Lower leg skin (tissue), 4 donors: ENCODE results near the gene AAMP. TPM values are rescaled to one million over a fixed set of nuclear protein-coding genes. Genes with fewer than 3 reads are reported as not detected.
A peak's percentile ranks its signal among the peaks of the same experiment; 100 is the strongest.

Experiments
- DNase-seq, 2 donors: peaks; one replicate each; pipeline ENCODE4 v3.0.0-alpha.2; 2019; ENCODE audit warnings: low spot score in 2 of 2
- H3K4me3 ChIP-seq: fragments of 200-600 bp; sonication (generic); 2 replicates; pipeline ENCODE4 v1.5.1; 2017; ENCODE audit warnings: mild to moderate bottlenecking, low read depth; ENCODE audit not compliant: poor library complexity, severe bottlenecking
- POLR2A ChIP-seq, 2 donors: fragments of 450-650 bp; IDR thresholded peaks; one replicate each; pipeline ENCODE4 v1.6.1; 2016 to 2017; ENCODE audit warnings: antibody characterized with exemption in 2 of 2, mild to moderate bottlenecking in 1 of 2, moderate library complexity in 1 of 2
- WGBS, 2 donors: methylation state at CpG; one replicate each; pipeline ENCODE4 v1.1.5; 2018; 5-methylcytosine and 5-hydroxymethylcytosine counted together
- intact Hi-C: fragments of 100-400 bp; cut with DNase I; formaldehyde crosslinking; loops from one replicate; pipeline ENCODE4 v1.15.0; 2023; ENCODE audit warnings: low total_unique reads
- total RNA-seq, 4 donors: library from RNA; depleted of rRNA; stranded (reverse); fragments of >200 nt; gene quantifications; one replicate each; pipeline ENCODE4 v1.1.0, GENCODE V29; 2016
- TF ChIP-seq, protein P1 (sequence below), 3 donors: fragments of 450-650 bp; IDR thresholded peaks; one replicate each; pipeline ENCODE4 v1.5.1; 2016; ENCODE audit warnings: antibody characterized with exemption in 3 of 3, mild to moderate bottlenecking in 3 of 3, moderate library complexity in 2 of 3

Gene AAMP
- total RNA-seq, 4 donors from 2014 or later, result 142 to 171 (median 151) TPM

DNA sequence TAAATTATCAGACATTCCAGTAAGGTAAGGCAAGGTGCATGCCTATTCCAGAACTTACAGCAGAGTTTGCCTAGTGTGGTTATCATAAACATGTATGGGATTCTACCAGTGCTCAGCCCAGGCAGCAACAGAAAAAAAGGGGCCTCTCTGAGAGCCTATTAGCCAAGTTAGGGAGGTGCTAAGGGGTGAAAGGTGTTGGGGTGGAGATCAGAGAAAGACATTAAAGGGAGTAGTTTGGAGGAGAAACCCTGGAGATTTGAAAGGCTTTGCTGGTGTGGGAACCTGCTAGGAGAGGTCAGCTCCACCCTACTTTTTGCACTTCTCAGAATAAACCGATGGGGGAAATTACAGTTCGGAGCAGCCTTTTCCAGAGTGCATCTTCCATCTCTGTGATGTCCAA lies 50.0 kb downstream of the AAMP start:
- intact Hi-C loops, result no loop called here
- 17 to 24% methylated on average over 2 of the region's 2 CpGs for WGBS, 2 donors
- TF ChIP-seq, protein P1, sequence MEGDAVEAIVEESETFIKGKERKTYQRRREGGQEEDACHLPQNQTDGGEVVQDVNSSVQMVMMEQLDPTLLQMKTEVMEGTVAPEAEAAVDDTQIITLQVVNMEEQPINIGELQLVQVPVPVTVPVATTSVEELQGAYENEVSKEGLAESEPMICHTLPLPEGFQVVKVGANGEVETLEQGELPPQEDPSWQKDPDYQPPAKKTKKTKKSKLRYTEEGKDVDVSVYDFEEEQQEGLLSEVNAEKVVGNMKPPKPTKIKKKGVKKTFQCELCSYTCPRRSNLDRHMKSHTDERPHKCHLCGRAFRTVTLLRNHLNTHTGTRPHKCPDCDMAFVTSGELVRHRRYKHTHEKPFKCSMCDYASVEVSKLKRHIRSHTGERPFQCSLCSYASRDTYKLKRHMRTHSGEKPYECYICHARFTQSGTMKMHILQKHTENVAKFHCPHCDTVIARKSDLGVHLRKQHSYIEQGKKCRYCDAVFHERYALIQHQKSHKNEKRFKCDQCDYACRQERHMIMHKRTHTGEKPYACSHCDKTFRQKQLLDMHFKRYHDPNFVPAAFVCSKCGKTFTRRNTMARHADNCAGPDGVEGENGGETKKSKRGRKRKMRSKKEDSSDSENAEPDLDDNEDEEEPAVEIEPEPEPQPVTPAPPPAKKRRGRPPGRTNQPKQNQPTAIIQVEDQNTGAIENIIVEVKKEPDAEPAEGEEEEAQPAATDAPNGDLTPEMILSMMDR (IDR thresholded peaks at IDR 0.05), result no peak
- TF ChIP-seq POLR2A (IDR thresholded peaks at IDR 0.05), result no peak
- DNase-seq, result no peak
- H3K4me3 ChIP-seq, result no peak overlapping the region

DNA sequence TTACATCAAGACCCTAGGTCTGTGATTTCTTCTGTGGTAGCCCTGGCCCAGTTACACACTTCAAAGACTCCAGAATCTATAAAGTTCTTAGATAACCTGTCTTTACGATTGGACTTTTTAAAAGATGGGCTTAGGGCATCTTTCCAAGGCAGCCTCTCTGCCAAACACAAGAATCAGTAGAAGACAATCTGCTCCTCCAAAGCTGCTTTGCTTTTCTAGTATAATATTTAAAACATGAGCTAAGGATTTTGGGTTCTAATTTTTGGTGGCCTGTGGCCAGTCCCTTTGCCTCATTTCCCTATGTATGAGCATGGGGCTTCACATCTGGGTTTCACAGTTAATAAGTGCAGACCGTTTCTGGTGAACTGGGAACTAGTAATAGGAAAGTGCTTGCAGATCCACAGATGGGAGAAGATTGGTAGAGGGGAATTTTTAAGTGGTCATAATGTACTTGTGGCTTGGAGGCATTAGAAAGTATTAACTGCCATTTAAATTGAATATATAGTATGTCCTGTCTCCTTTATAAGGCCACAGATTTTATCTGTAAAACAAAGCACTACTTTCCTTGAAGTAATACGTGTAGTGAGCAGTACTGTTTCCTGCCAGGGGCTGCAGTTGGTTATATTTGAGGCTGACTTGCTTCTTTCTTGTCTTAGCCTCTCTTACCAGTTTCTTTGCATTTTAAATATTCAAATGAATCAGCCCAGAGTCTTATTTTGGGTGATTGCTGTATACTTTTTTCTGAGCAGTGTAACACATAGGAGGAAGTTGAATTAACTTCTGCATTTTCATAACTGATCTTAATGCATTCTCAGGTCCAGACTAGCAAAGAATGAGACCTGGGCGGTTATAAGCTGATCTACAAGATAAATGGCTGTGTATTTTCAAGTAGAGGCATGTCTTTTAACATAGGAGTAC lies 51.4 kb downstream of the AAMP start:
- DNase-seq, result peak in 1 of 2 donors; percentile 53
- 8% methylated on average over 4 of the region's 4 CpGs for WGBS, 2 donors
- TF ChIP-seq, protein P1 (IDR thresholded peaks at IDR 0.05), result no peak
- TF ChIP-seq POLR2A (IDR thresholded peaks at IDR 0.05), result no peak
- intact Hi-C loops, result no loop called here
- H3K4me3 ChIP-seq, result peak overlapping the region; percentile 99

DNA sequence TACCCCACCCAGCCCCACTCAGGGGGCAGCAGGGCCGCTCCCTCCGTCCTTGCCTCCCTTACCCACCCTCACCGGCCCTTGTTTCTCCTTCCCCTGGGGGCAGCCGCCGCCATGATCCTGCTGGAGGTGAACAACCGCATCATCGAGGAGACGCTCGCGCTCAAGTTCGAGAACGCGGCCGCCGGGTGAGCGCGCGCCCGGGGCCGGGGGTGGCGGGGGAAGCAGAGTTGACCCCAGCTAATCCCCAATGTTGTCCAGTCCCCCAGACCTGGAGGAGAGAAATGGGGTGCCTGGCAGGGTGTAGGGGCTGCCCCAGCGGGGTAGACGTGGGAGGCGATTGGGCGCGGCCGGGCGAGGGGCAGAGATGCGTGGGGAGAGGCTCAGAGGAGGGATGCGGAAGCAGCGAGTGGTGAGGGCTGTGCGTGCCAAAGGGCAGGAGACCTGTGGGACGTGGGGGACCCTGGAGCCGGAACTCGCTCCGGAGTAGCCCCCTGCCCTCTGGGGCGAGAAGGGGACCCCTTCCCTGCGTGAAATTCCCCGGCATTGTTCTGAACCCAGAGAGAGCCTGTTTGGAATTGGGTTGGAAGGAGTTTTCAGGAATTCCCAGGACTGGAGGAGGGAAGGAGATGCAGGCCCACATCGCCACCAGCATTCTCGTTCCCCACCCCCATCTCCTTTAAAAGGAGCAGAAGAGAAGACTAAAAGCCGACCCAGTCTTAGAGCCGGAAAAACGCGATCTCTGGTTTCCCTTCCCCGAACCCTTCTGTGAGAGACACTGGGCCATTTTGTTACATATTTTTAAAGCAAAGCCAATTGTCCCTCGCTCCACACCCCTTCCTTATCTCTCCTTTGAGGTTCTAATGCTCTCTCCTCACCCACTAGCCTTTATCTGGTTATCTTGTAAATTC lies 52.3 kb downstream of the AAMP start:
- peak; percentile 45 to 93 for DNase-seq
- TF ChIP-seq, protein P1 (IDR thresholded peaks at IDR 0.05), result peak in 1 of 3 donors; percentile 15
- TF ChIP-seq POLR2A (IDR thresholded peaks at IDR 0.05), result no peak
- WGBS, 2 donors, result 0 to 1% methylated on average over 47 of the region's 47 CpGs
- intact Hi-C loops, result no loop called here
- peak overlapping the region; percentile 99 for H3K4me3 ChIP-seq

DNA sequence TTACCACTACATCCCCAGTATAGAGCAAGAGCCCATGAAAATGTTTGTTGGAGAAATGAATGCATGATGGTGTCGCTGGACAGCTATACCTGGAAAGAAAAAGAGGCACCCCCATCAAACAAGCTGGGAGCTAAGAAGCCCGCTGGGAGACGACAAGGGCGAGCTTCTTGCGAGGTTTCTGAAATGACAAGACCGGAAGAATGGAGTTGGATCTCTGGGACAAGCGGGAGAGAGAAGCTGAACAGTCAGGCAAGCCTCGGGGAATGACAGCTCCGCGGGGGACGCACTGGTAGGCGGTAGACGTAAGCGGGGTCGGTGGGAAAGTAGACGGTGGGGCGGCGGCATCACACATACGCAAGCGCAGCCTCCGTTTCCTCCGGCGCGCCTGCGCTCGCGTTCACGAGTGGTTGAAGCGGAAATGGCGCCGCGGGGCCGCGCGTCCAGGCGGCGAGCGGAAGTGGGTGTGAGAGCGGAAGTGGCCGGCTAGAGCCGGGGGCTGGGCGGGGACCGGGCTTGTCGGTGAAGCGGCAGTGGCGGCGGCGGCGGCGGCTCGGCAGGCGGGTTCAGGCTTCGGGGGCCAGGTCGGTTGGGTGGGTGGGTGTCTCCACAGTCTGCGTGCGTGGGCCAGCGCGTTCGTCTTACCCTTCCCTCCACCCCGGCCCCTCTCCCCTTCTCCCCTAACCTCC lies 53.1 kb downstream of the AAMP start, which contains the start of gene ARPC2:
ARPC2 (plus strand) TSS at position 516 of the 686 bp plus-strand sequence. CDS start 282 bp downstream, outside the sequence.
- 0% methylated on average over 24 to 34 of the region's 60 CpGs for WGBS, 2 donors
- peak within 1 kb of the TSS; percentile 99 for H3K4me3 ChIP-seq
- TF ChIP-seq, protein P1 (IDR thresholded peaks at IDR 0.05), result peak in 1 of 3 donors; percentile 48
- peak in 1 of 2 donors; percentile 71 for TF ChIP-seq POLR2A (IDR thresholded peaks at IDR 0.05)
- intact Hi-C loops, result no loop called here
- DNase-seq, result peak; percentile 92 to 99

DNA sequence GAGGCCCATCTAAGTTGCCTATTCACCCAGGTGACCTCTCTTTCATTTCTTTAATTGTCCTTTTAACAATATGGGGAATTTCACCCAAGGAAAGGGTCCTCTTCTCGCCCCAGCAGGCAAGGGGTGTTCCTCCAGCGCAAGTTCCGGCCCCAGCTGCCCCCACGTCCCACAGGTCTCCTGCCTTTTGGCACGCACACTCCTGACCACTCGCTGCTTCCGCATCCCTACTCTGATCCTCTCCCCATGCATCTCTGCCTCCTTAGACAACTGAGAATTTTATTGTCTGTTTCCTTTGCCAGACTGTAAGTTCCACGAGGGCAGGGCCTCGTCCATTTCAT lies 53.6 kb downstream of the AAMP start:
- peak overlapping the region; percentile 43 for H3K4me3 ChIP-seq
- no peak for DNase-seq
- intact Hi-C loops, result no loop called here
- TF ChIP-seq, protein P1 (IDR thresholded peaks at IDR 0.05), result no peak
- no peak for TF ChIP-seq POLR2A (IDR thresholded peaks at IDR 0.05)
- 50 to 64% methylated on average over 9 of the region's 9 CpGs for WGBS, 2 donors
